GM23338 (cell line): Measurements from ENCODE around the gene APBA2. TPM values are rescaled to one million over a fixed set of nuclear protein-coding genes. Genes with fewer than 3 reads are reported as not detected.

Source experiments
- ATAC-seq: fragments of 200-7000 bp; cut with Tn5 transposase; 3 replicates; pipeline ENCODE4 v1.9.1; 2020
- DNase-seq: peaks from one replicate; pipeline ENCODE4 v3.0.0-alpha.2; 2015; ENCODE audit warnings: low spot score
- H2AFZ ChIP-seq: fragments of 200-600 bp; sonication (generic); 2 replicates; pipeline ENCODE4 v1.8.0; 2016; ENCODE audit warnings: antibody characterized with exemption, mild to moderate bottlenecking, moderate library complexity
- H3F3A ChIP-seq: fragments of 200-600 bp; sonication (generic); replicated peaks from 2 replicates; pipeline ENCODE4 v1.8.0; 2017; ENCODE audit warnings: antibody characterized with exemption, mixed run types, low read depth
- H3K27ac ChIP-seq: fragments of 200-600 bp; sonication (generic); 2 replicates; pipeline ENCODE4 v1.6.1; 2016; ENCODE audit warnings: low read depth
- H3K27me3 ChIP-seq: fragments of 200-600 bp; sonication (generic); 2 replicates; pipeline ENCODE4 v1.8.0; 2016; ENCODE audit warnings: mild to moderate bottlenecking, mixed run types, moderate library complexity; ENCODE audit not compliant: insufficient read depth
- H3K36me3 ChIP-seq: fragments of 200-600 bp; sonication (generic); 2 replicates; pipeline ENCODE4 v1.8.0; 2016; ENCODE audit warnings: mild to moderate bottlenecking; ENCODE audit not compliant: insufficient read depth
- H3K4me1 ChIP-seq: fragments of 200-600 bp; sonication (generic); 2 replicates; pipeline ENCODE4 v1.8.0; 2016; ENCODE audit warnings: mild to moderate bottlenecking, moderate library complexity; ENCODE audit not compliant: insufficient read depth
- H3K4me2 ChIP-seq: fragments of 200-600 bp; sonication (generic); 2 replicates; pipeline ENCODE4 v1.7.1; 2017; ENCODE audit warnings: mixed run types
- H3K4me3 ChIP-seq: fragments of 200-600 bp; sonication (generic); 2 replicates; pipeline ENCODE4 v1.6.1; 2016; ENCODE audit warnings: mixed run types
- H3K79me2 ChIP-seq: fragments of 200-600 bp; sonication (generic); replicated peaks from 2 replicates; pipeline ENCODE4 v1.8.0; 2017; ENCODE audit warnings: mild to moderate bottlenecking; ENCODE audit not compliant: insufficient read depth
- H3K9me2 ChIP-seq: fragments of 200-600 bp; sonication (generic); 2 replicates; pipeline ENCODE4 v1.8.0; 2017; ENCODE audit not compliant: insufficient read depth
- H4K20me1 ChIP-seq: fragments of 200-600 bp; sonication (generic); replicated peaks from 2 replicates; pipeline ENCODE4 v1.8.0; 2017; ENCODE audit warnings: mild to moderate bottlenecking; ENCODE audit not compliant: insufficient read depth
- H3K27ac Mint-ChIP-seq: 2 replicates; pipeline ENCODE4 v1.8.0; 2020; ENCODE audit warnings: inconsistent platforms, mild to moderate bottlenecking, moderate library complexity, mixed read lengths
- H3K27me3 Mint-ChIP-seq: 3 replicates; pipeline ENCODE4 v1.8.0; 2022; ENCODE audit warnings: low read depth, mild to moderate bottlenecking, moderate library complexity, mixed read lengths, inconsistent platforms; ENCODE audit not compliant: insufficient read depth, poor library complexity
- H3K36me3 Mint-ChIP-seq: 3 replicates; pipeline ENCODE4 v1.8.0; 2021; ENCODE audit warnings: low read depth, mild to moderate bottlenecking, inconsistent platforms, moderate library complexity, mixed read lengths
- H3K4me1 Mint-ChIP-seq: 3 replicates; pipeline ENCODE4 v1.8.0; 2020; ENCODE audit warnings: mild to moderate bottlenecking, inconsistent platforms, mixed read lengths
- H3K4me3 Mint-ChIP-seq: 3 replicates; pipeline ENCODE4 v1.8.0; 2021; ENCODE audit warnings: moderate library complexity, mild to moderate bottlenecking, inconsistent platforms, mixed read lengths
- H3K9me3 Mint-ChIP-seq: 3 replicates; pipeline ENCODE4 v1.8.0; 2020; ENCODE audit warnings: moderate library complexity, mild to moderate bottlenecking, inconsistent platforms, mixed read lengths
- CREB1 ChIP-seq: fragments of 250-450 bp; sonication (Bioruptor Pico); IDR thresholded peaks from 2 replicates; pipeline ENCODE4 v1.5.0; 2020; ENCODE audit warnings: low read depth, mild to moderate bottlenecking, moderate library complexity
- EZH2phosphoT487 ChIP-seq: fragments of 200-600 bp; sonication (generic); IDR thresholded peaks from one replicate; pipeline ENCODE4 v1.8.1; 2018; ENCODE audit warnings: antibody characterized with exemption; ENCODE audit not compliant: unreplicated experiment
- NANOG ChIP-seq: IDR thresholded peaks from 2 replicates; pipeline ENCODE4 v1.6.1; 2016; ENCODE audit warnings: antibody characterized with exemption, borderline replicate concordance
- POLR2AphosphoS5 ChIP-seq: IDR thresholded peaks from 2 replicates; pipeline ENCODE4 v1.6.1; 2016; ENCODE audit warnings: antibody characterized with exemption, low read depth
- STAT1 ChIP-seq: IDR thresholded peaks from one replicate; pipeline ENCODE4 v1.6.1; 2016; ENCODE audit warnings: antibody characterized with exemption; ENCODE audit not compliant: unreplicated experiment
- polyA plus RNA-seq: library from polyadenylated mRNA; unstranded; fragments of >200 nt; fragmentation: Nextera tagmentation; extraction: Ambion mirVana; gene quantifications from 2 replicates; pipeline ENCODE4 v1.2.1, GENCODE V29; 2016
- total RNA-seq: library from RNA; depleted of rRNA; stranded (reverse); fragments of >200 nt; shearing (Covaris generic); gene quantifications from 2 replicates; pipeline ENCODE4 v1.2.3, GENCODE V29; 2014
- TF ChIP-seq, protein P1 (sequence below): IDR thresholded peaks from 2 replicates; pipeline ENCODE4 v1.6.1; 2016; ENCODE audit warnings: antibody characterized with exemption
- TF ChIP-seq, protein P2 (sequence below): IDR thresholded peaks from one replicate; pipeline ENCODE4 v1.6.1; 2018; ENCODE audit warnings: antibody characterized with exemption; ENCODE audit not compliant: unreplicated experiment
- TF ChIP-seq, protein P3 (sequence below), 2 experiments: fragments of 200-600 bp in 1 of 2; sonication (generic) in 1 of 2; conservative IDR thresholded peaks; 2 replicates each; pipeline versions ENCODE4 v1.5.1 to v1.6.1; 2016 to 2017; ENCODE audit warnings: antibody characterized with exemption in 2 of 2, low read depth in 2 of 2, mild to moderate bottlenecking in 2 of 2, moderate library complexity in 1 of 2
- TF ChIP-seq, protein P4 (sequence below): fragments of 250-450 bp; sonication (Bioruptor Pico); IDR thresholded peaks from 2 replicates; pipeline ENCODE4 v1.5.0; 2020; ENCODE audit warnings: mild to moderate bottlenecking, moderate library complexity

The APBA2 gene
- total and polyA plus RNA-seq, 2 experiments from 2014 or later, result 5.9 to 24.7 TPM

DNA sequence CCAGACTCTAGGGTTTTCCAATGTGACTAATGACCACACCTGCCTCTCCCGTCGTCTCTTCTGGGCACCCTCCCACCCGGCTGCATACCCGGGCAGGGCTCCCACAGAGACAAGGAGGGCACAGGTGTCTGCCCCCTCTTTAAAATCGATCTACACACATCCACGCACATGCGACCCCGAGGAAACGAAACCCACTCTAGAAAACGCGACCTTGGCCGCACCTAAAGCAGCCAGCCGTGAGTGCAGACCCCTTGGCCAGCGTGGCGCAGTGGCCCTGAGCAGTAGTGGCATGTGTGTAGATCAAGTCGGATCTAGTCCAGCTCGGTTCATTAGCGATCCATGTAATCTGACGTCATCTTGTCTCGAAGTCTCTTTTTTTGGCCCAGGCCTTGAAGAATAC is 232.0 kb downstream of the APBA2 start (continued):
- TF ChIP-seq STAT1 (no peak), EZH2phosphoT487 (no peak), POLR2AphosphoS5 (no peak), NANOG (no peak), CREB1 (CRISPR knock-in tag) (no peak)
- TF ChIP-seq, protein P1, sequence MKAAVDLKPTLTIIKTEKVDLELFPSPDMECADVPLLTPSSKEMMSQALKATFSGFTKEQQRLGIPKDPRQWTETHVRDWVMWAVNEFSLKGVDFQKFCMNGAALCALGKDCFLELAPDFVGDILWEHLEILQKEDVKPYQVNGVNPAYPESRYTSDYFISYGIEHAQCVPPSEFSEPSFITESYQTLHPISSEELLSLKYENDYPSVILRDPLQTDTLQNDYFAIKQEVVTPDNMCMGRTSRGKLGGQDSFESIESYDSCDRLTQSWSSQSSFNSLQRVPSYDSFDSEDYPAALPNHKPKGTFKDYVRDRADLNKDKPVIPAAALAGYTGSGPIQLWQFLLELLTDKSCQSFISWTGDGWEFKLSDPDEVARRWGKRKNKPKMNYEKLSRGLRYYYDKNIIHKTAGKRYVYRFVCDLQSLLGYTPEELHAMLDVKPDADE, result no peak
- TF ChIP-seq, protein P2, sequence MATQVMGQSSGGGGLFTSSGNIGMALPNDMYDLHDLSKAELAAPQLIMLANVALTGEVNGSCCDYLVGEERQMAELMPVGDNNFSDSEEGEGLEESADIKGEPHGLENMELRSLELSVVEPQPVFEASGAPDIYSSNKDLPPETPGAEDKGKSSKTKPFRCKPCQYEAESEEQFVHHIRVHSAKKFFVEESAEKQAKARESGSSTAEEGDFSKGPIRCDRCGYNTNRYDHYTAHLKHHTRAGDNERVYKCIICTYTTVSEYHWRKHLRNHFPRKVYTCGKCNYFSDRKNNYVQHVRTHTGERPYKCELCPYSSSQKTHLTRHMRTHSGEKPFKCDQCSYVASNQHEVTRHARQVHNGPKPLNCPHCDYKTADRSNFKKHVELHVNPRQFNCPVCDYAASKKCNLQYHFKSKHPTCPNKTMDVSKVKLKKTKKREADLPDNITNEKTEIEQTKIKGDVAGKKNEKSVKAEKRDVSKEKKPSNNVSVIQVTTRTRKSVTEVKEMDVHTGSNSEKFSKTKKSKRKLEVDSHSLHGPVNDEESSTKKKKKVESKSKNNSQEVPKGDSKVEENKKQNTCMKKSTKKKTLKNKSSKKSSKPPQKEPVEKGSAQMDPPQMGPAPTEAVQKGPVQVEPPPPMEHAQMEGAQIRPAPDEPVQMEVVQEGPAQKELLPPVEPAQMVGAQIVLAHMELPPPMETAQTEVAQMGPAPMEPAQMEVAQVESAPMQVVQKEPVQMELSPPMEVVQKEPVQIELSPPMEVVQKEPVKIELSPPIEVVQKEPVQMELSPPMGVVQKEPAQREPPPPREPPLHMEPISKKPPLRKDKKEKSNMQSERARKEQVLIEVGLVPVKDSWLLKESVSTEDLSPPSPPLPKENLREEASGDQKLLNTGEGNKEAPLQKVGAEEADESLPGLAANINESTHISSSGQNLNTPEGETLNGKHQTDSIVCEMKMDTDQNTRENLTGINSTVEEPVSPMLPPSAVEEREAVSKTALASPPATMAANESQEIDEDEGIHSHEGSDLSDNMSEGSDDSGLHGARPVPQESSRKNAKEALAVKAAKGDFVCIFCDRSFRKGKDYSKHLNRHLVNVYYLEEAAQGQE, result no peak
- TF ChIP-seq, protein P3, sequence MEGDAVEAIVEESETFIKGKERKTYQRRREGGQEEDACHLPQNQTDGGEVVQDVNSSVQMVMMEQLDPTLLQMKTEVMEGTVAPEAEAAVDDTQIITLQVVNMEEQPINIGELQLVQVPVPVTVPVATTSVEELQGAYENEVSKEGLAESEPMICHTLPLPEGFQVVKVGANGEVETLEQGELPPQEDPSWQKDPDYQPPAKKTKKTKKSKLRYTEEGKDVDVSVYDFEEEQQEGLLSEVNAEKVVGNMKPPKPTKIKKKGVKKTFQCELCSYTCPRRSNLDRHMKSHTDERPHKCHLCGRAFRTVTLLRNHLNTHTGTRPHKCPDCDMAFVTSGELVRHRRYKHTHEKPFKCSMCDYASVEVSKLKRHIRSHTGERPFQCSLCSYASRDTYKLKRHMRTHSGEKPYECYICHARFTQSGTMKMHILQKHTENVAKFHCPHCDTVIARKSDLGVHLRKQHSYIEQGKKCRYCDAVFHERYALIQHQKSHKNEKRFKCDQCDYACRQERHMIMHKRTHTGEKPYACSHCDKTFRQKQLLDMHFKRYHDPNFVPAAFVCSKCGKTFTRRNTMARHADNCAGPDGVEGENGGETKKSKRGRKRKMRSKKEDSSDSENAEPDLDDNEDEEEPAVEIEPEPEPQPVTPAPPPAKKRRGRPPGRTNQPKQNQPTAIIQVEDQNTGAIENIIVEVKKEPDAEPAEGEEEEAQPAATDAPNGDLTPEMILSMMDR (conservative IDR thresholded peaks at IDR 0.05; ENCODE audit: low read depth in 2 of 2), result no peak

DNA sequence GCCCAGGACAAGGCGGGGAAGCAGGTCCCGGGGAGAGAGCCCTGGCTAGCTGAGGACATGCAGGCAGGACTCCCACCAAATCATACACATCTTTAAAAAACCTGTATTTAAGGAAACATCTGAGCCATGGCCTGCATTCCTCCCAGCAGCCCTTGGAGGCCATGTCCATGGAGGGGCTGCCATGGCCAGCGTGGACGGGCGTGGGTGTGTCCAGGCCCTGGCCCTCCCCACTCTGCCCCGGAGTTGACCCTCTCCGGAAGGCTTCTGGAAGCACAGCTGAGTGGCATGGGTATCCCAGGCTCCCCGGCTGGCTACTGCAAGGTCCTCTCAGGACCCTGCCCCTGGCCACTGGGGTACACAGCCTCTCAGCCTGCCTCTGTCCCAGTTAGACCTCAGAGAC is 234.1 kb downstream of the APBA2 start:
- Histone ChIP-seq H3K79me2 (no peaks in the 10 kb centered on the region), H3K4me3 (no peak overlapping the region), H2AFZ (no peak overlapping the region), H3K9me2 (no peaks in the 10 kb centered on the region), H3K36me3 (no peaks in the 10 kb centered on the region), H4K20me1 (no peaks in the 10 kb centered on the region), H3F3A (no peaks in the 10 kb centered on the region), H3K4me2 (no peak overlapping the region), H3K27ac (no peak overlapping the region), H3K4me1 (no peaks in the 10 kb centered on the region), H3K27me3 (no peaks in the 10 kb centered on the region)
- H3K27ac Mint-ChIP-seq, result no peak overlapping the region
- H3K9me3 Mint-ChIP-seq, result no peaks in the 10 kb centered on the region
- ATAC-seq (no peak), DNase-seq (no peak)
- H3K36me3 Mint-ChIP-seq, result no peaks in the 10 kb centered on the region
- H3K4me3 Mint-ChIP-seq, result no peak overlapping the region
- H3K27me3 Mint-ChIP-seq, result peaks cover 6% of the 10 kb centered on the region
- peaks cover 11% of the 10 kb centered on the region for H3K4me1 Mint-ChIP-seq
- TF ChIP-seq, protein P4, sequence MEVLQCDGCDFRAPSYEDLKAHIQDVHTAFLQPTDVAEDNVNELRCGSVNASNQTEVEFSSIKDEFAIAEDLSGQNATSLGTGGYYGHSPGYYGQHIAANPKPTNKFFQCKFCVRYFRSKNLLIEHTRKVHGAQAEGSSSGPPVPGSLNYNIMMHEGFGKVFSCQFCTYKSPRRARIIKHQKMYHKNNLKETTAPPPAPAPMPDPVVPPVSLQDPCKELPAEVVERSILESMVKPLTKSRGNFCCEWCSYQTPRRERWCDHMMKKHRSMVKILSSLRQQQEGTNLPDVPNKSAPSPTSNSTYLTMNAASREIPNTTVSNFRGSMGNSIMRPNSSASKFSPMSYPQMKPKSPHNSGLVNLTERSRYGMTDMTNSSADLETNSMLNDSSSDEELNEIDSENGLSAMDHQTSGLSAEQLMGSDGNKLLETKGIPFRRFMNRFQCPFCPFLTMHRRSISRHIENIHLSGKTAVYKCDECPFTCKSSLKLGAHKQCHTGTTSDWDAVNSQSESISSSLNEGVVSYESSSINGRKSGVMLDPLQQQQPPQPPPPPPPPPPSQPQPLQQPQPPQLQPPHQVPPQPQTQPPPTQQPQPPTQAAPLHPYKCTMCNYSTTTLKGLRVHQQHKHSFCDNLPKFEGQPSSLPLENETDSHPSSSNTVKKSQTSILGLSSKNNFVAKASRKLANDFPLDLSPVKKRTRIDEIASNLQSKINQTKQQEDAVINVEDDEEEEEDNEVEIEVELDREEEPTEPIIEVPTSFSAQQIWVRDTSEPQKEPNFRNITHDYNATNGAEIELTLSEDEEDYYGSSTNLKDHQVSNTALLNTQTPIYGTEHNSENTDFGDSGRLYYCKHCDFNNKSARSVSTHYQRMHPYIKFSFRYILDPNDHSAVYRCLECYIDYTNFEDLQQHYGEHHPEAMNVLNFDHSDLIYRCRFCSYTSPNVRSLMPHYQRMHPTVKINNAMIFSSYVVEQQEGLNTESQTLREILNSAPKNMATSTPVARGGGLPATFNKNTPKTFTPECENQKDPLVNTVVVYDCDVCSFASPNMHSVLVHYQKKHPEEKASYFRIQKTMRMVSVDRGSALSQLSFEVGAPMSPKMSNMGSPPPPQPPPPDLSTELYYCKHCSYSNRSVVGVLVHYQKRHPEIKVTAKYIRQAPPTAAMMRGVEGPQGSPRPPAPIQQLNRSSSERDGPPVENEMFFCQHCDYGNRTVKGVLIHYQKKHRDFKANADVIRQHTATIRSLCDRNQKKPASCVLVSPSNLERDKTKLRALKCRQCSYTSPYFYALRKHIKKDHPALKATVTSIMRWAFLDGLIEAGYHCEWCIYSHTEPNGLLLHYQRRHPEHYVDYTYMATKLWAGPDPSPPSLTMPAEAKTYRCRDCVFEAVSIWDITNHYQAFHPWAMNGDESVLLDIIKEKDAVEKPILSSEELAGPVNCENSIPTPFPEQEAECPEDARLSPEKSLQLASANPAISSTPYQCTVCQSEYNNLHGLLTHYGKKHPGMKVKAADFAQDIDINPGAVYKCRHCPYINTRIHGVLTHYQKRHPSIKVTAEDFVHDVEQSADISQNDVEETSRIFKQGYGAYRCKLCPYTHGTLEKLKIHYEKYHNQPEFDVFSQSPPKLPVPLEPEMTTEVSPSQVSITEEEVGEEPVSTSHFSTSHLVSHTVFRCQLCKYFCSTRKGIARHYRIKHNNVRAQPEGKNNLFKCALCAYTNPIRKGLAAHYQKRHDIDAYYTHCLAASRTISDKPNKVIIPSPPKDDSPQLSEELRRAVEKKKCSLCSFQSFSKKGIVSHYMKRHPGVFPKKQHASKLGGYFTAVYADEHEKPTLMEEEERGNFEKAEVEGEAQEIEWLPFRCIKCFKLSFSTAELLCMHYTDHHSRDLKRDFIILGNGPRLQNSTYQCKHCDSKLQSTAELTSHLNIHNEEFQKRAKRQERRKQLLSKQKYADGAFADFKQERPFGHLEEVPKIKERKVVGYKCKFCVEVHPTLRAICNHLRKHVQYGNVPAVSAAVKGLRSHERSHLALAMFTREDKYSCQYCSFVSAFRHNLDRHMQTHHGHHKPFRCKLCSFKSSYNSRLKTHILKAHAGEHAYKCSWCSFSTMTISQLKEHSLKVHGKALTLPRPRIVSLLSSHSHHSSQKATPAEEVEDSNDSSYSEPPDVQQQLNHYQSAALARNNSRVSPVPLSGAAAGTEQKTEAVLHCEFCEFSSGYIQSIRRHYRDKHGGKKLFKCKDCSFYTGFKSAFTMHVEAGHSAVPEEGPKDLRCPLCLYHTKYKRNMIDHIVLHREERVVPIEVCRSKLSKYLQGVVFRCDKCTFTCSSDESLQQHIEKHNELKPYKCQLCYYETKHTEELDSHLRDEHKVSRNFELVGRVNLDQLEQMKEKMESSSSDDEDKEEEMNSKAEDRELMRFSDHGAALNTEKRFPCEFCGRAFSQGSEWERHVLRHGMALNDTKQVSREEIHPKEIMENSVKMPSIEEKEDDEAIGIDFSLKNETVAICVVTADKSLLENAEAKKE (CRISPR knock-in tag), result no peak
- TF ChIP-seq CREB1 (CRISPR knock-in tag) (no peak), NANOG (no peak)
- TF ChIP-seq, protein P3 (conservative IDR thresholded peaks at IDR 0.05; ENCODE audit: low read depth in 2 of 2), result no peak
